Liver (tissue), 9 donors: ENCODE results near the gene GRIN2A. TPM values are rescaled to one million over a fixed set of nuclear protein-coding genes. Genes with fewer than 3 reads are reported as not detected.

ENCODE experiments used
- DNase-seq: peaks from one replicate; pipeline ENCODE4 v3.0.0-alpha.2; 2017; ENCODE audit warnings: low spot score
- H3K27ac ChIP-seq, 2 donors: one replicate each; pipeline ENCODE4 v1.7.0; 2013; ENCODE audit warnings: inconsistent platforms in 2 of 2, low read length in 2 of 2, control low read depth in 1 of 2, low read depth in 1 of 2, mild to moderate bottlenecking in 1 of 2
- H3K27me3 ChIP-seq, 4 donors: one replicate each; pipeline versions ENCODE4 v1.6.1 to v1.7.0; 2013; ENCODE audit warnings: low read length in 3 of 4, inconsistent platforms in 1 of 4, mild to moderate bottlenecking in 1 of 4, moderate library complexity in 1 of 4; ENCODE audit not compliant: control insufficient read depth in 4 of 4, insufficient read depth in 4 of 4
- H3K36me3 ChIP-seq, 4 donors: one replicate each; pipeline versions ENCODE4 v1.6.1 to v1.7.0; 2013; ENCODE audit warnings: low read length in 3 of 4, mild to moderate bottlenecking in 3 of 4, low read depth in 1 of 4, moderate library complexity in 1 of 4; ENCODE audit not compliant: control insufficient read depth in 4 of 4, insufficient read depth in 3 of 4
- H3K4me1 ChIP-seq, 4 donors: one replicate each; pipeline versions ENCODE4 v1.6.1 to v1.7.0; 2013; ENCODE audit warnings: low read length in 3 of 4, mild to moderate bottlenecking in 3 of 4, moderate library complexity in 1 of 4; ENCODE audit not compliant: control insufficient read depth in 4 of 4, insufficient read depth in 4 of 4
- H3K4me3 ChIP-seq, 3 donors: one replicate each; pipeline versions ENCODE4 v1.6.1 to v1.7.0; 2013; ENCODE audit warnings: low read length in 3 of 3, control low read depth in 1 of 3, low read depth in 1 of 3, mild to moderate bottlenecking in 1 of 3
- H3K9ac ChIP-seq, 2 donors: one replicate each; pipeline ENCODE4 v1.7.0; 2013; ENCODE audit warnings: low read length in 2 of 2, mild to moderate bottlenecking in 2 of 2, moderate library complexity in 2 of 2, control low read depth in 1 of 2, low read depth in 1 of 2
- H3K9me3 ChIP-seq, 4 donors: one replicate each; pipeline versions ENCODE4 v1.6.1 to v1.7.0; 2013; ENCODE audit warnings: low read length in 3 of 4; ENCODE audit not compliant: control insufficient read depth in 4 of 4
- ATF3 ChIP-seq: IDR thresholded peaks from 2 replicates; pipeline ENCODE4 v1.6.1; 2016; ENCODE audit warnings: antibody characterized with exemption
- EGR1 ChIP-seq, 2 donors: IDR thresholded peaks; 2 replicates each; pipeline ENCODE4 v1.6.1; 2016 to 2018; ENCODE audit warnings: antibody characterized with exemption in 2 of 2, low read depth in 2 of 2
- FOXA1 ChIP-seq: IDR thresholded peaks from 2 replicates; pipeline ENCODE4 v1.6.1; 2016; ENCODE audit warnings: antibody characterized with exemption
- FOXA2 ChIP-seq: IDR thresholded peaks from 2 replicates; pipeline ENCODE4 v1.6.1; 2016; ENCODE audit warnings: antibody characterized with exemption
- GABPA ChIP-seq, 2 donors: IDR thresholded peaks in 1 of 2; conservative IDR thresholded peaks in 1 of 2; 2 replicates each; pipeline ENCODE4 v1.6.1; 2016; ENCODE audit warnings: antibody characterized with exemption in 2 of 2, mild to moderate bottlenecking in 1 of 2, moderate library complexity in 1 of 2
- HNF4A ChIP-seq, 2 donors: conservative IDR thresholded peaks; 2 replicates each; pipeline ENCODE4 v1.6.1; 2016; ENCODE audit warnings: antibody characterized with exemption in 2 of 2, mild to moderate bottlenecking in 2 of 2
- HNF4G ChIP-seq: IDR thresholded peaks from 2 replicates; pipeline ENCODE4 v1.6.1; 2016; ENCODE audit warnings: antibody characterized with exemption
- JUND ChIP-seq, 2 donors: IDR thresholded peaks; 2 replicates each; pipeline ENCODE4 v1.6.1; 2016; ENCODE audit warnings: antibody characterized with exemption in 2 of 2
- NR2F2 ChIP-seq: IDR thresholded peaks from 2 replicates; pipeline ENCODE4 v1.6.1; 2016; ENCODE audit warnings: antibody characterized with exemption
- RAD21 ChIP-seq, 2 donors: IDR thresholded peaks; 2 replicates each; pipeline ENCODE4 v1.6.1; 2016; ENCODE audit warnings: antibody characterized with exemption in 2 of 2, mild to moderate bottlenecking in 2 of 2
- REST ChIP-seq: IDR thresholded peaks from 2 replicates; pipeline ENCODE4 v1.6.1; 2016; ENCODE audit warnings: antibody characterized with exemption, mild to moderate bottlenecking
- RXRA ChIP-seq, 2 donors: IDR thresholded peaks; 2 replicates each; pipeline ENCODE4 v1.6.1; 2017 to 2018; ENCODE audit warnings: antibody characterized with exemption in 2 of 2, mild to moderate bottlenecking in 1 of 2
- SP1 ChIP-seq: IDR thresholded peaks from 2 replicates; pipeline ENCODE4 v1.6.1; 2018; ENCODE audit warnings: antibody characterized with exemption, mild to moderate bottlenecking
- TAF1 ChIP-seq: conservative IDR thresholded peaks from 2 replicates; pipeline ENCODE4 v1.6.1; 2016; ENCODE audit warnings: antibody characterized with exemption, mild to moderate bottlenecking
- YY1 ChIP-seq: IDR thresholded peaks from 2 replicates; pipeline ENCODE4 v1.6.1; 2016; ENCODE audit warnings: antibody characterized with exemption, mild to moderate bottlenecking
- ZBTB33 ChIP-seq: IDR thresholded peaks from 2 replicates; pipeline ENCODE4 v1.6.1; 2016; ENCODE audit warnings: antibody characterized with exemption
- WGBS: extraction: QIAGEN DNeasy Blood & Tissue Kit; methylation state at CpG from one replicate; pipeline ENCODE4 v1.1.7; 2013; 5-methylcytosine and 5-hydroxymethylcytosine counted together
- polyA plus RNA-seq, 2 donors: library from polyadenylated mRNA; stranded (reverse) in 1 of 2; unstranded in 1 of 2; fragments of 200-250 nt in 1 of 2; fragments of >200 nt in 1 of 2; fragmentation: Nextera tagmentation in 1 of 2; extraction: Ambion mirVana in 1 of 2; gene quantifications; one replicate each; pipeline versions ENCODE4 v1.2.1 to v1.2.3, GENCODE V29; 2013 to 2015
- total RNA-seq, 2 donors: library from RNA; depleted of rRNA; stranded (reverse); fragments of >200 nt; gene quantifications; one replicate each; pipeline ENCODE4 v1.2.3, GENCODE V29; 2014
- TF ChIP-seq, protein P1 (sequence below): IDR thresholded peaks from 2 replicates; pipeline ENCODE4 v1.6.1; 2016; ENCODE audit warnings: antibody characterized with exemption
- donor health status: healthy.
- donor health status: healthy.
- donor health status: healthy.
- donor health status: healthy.
- donor health status: healthy.

The GRIN2A gene
- total and polyA plus RNA-seq, 4 donors = under 0.01 to 0.08 (median 0.07) TPM; not detected in 1

- Histone ChIP-seq H3K36me3 (no peaks in the 10 kb centered on the region), H3K4me3 (no peak overlapping the region), H3K27ac (no peak overlapping the region), H3K9ac (no peak overlapping the region), H3K27me3 (peaks cover 0 to 7% (median 0%) of the 10 kb centered on the region in 4 donors), H3K4me1 (no peaks in the 10 kb centered on the region), H3K9me3 (peaks cover 0 to 2% (median 0%) of the 10 kb centered on the region in 4 donors)
- TF ChIP-seq, protein P1, sequence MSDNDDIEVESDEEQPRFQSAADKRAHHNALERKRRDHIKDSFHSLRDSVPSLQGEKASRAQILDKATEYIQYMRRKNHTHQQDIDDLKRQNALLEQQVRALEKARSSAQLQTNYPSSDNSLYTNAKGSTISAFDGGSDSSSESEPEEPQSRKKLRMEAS = no peak
- TF ChIP-seq HNF4G (no peak), NR2F2 (no peak), RAD21 (IDR thresholded peaks at IDR 0.05) (no peak), GABPA (IDR thresholded peaks at IDR 0.05 in 1 of 2, conservative IDR thresholded peaks at IDR 0.05 in 1 of 2) (no peak), ATF3 (no peak), SP1 (no peak), FOXA2 (no peak), RXRA (IDR thresholded peaks at IDR 0.05) (no peak)
- DNase-seq = no peak
- 82% methylated on average over 3 of the region's 3 CpGs for WGBS
Measured at GRCh38 chr16:10169031-10169430, 13.2 kb downstream of the GRIN2A start.

- WGBS = 81% methylated on average over 1 of the region's 1 CpG
- no peak for TF ChIP-seq GABPA (IDR thresholded peaks at IDR 0.05 in 1 of 2, conservative IDR thresholded peaks at IDR 0.05 in 1 of 2)
- Histone ChIP-seq H3K36me3 (no peaks in the 10 kb centered on the region), H3K9me3 (peaks cover 0 to 2% (median 0%) of the 10 kb centered on the region in 4 donors), H3K27ac (no peak overlapping the region), H3K4me1 (no peaks in the 10 kb centered on the region), H3K27me3 (peaks cover 0 to 7% (median 0%) of the 10 kb centered on the region in 4 donors), H3K4me3 (no peak overlapping the region), H3K9ac (no peak overlapping the region)
- DNase-seq = no peak
Measured at GRCh38 chr16:10168258-10168657, 14.0 kb downstream of the GRIN2A start.

GRCh38 chr16:10165643-10166042 is 16.6 kb downstream of the GRIN2A start:
- Histone ChIP-seq H3K36me3 (no peaks in the 10 kb centered on the region), H3K4me1 (no peaks in the 10 kb centered on the region), H3K4me3 (no peak overlapping the region), H3K9me3 (peaks cover 0 to 2% (median 0%) of the 10 kb centered on the region in 4 donors), H3K27ac (no peak overlapping the region), H3K9ac (no peak overlapping the region), H3K27me3 (peaks cover 0 to 14% (median 0%) of the 10 kb centered on the region in 4 donors)
- no peak for DNase-seq
- 66% methylated on average over 1 of the region's 1 CpG for WGBS
- TF ChIP-seq TAF1 = no peak
- no peak for TF ChIP-seq GABPA (IDR thresholded peaks at IDR 0.05 in 1 of 2, conservative IDR thresholded peaks at IDR 0.05 in 1 of 2)
- no peak for TF ChIP-seq FOXA1
- no peak for TF ChIP-seq HNF4A (conservative IDR thresholded peaks at IDR 0.05)
- no peak for TF ChIP-seq JUND (IDR thresholded peaks at IDR 0.05)
- no peak for TF ChIP-seq REST
- TF ChIP-seq, protein P1 = no peak
- TF ChIP-seq ATF3 = no peak
- TF ChIP-seq ZBTB33 = no peak
- no peak for TF ChIP-seq YY1
- no peak for TF ChIP-seq NR2F2
- TF ChIP-seq RXRA (IDR thresholded peaks at IDR 0.05) = no peak
- no peak for TF ChIP-seq HNF4G
- no peak for TF ChIP-seq EGR1 (IDR thresholded peaks at IDR 0.05; ENCODE audit: low read depth in 2 of 2)
